Measurements from ENCODE around the gene RNF7. TPM values are rescaled to one million over a fixed set of nuclear protein-coding genes. Genes with fewer than 3 reads are reported as not detected.
"Not testable (repeated sequence)": the region's sequence is repeated elsewhere in the genome, so short reads cannot be mapped to it uniquely, and the experiment has no call there.

RNF7 gene
- total and polyA plus RNA-seq, 8 donors: 88.1 to 107 (median 94.4) TPM

DNA sequence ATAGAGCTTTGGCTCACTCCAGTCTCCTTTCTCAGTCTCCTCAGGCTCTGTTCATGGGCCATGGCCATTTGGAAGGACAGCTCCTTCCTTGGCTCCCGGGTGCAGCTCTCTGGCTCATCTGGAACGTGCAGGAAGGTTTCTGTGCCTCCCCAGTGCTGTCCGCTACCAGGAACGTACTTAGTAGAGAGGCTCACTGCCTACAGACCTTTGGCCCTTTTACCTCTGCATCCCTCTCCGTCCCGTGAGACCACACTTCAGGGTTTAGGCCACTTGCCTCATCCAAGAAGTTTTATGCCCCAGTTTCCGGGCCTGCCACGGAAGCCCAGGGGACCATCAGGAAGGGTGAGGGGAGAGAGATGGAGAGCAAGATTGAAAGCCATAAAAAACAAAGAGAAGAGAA is 46.0 kb downstream of the RNF7 start:
- ATAC-seq (no peak), DNase-seq (no peak)
- intact Hi-C loops (cut with DNase I): no loop called here
- no peak for TF ChIP-seq CTCF (IDR thresholded peaks at IDR 0.05)
- Histone ChIP-seq H3K27me3 (no peaks in the 10 kb centered on the region), H3K27ac (no peak overlapping the region), H3K36me3 (no peaks in the 10 kb centered on the region), H3K4me3 (no peak overlapping the region), H3K9me3 (no peaks in the 10 kb centered on the region), H3K4me1 (no peaks in the 10 kb centered on the region)

GRCh38 chr3:141784531-141784930 is 46.4 kb downstream of the RNF7 start:
- no peak for TF ChIP-seq CTCF (IDR thresholded peaks at IDR 0.05)
- H3K27ac ChIP-seq: no peak overlapping the region
- H3K27me3 ChIP-seq: no peaks in the 10 kb centered on the region
- no peaks in the 10 kb centered on the region for H3K9me3 ChIP-seq
- ATAC-seq: no peak
- intact Hi-C loops (cut with DNase I): no loop called here
- DNase-seq: no peak
- no peaks in the 10 kb centered on the region for H3K4me1 ChIP-seq
- H3K36me3 ChIP-seq: no peaks in the 10 kb centered on the region
- H3K4me3 ChIP-seq: no peak overlapping the region

- TF ChIP-seq CTCF (IDR thresholded peaks at IDR 0.05): no peak
- Histone ChIP-seq H3K9me3 (no peaks in the 10 kb centered on the region), H3K27me3 (no peaks in the 10 kb centered on the region), H3K27ac (no peak overlapping the region), H3K4me3 (no peak overlapping the region), H3K36me3 (no peaks in the 10 kb centered on the region), H3K4me1 (no peaks in the 10 kb centered on the region)
- intact Hi-C loops (cut with DNase I): no loop called here
- no peak for DNase-seq
- no peak for ATAC-seq
Observed at GRCh38 chr3:141788149-141788548, 50.1 kb downstream of the RNF7 start.

DNA sequence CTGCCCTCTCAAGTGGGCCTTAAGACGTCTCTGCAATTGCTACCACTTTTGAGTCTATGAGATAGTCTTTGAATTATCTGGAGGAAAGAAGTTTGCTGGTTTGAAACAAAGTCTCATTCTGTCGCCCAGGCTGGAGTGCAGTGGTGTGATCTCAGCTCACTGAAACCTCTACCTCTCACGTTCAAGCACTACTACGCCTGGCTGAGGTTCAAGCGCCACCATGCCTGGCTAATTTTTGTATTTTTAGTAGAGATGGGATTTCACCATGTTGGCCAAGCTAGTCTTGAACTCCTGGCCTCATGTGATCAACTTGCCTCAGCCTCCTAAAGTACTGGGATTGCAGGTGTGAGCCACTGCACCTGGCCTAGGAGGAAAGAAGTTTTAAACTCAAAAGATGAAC is 50.7 kb downstream of the RNF7 start:
- ATAC-seq, H3K9me3 ChIP-seq: not testable (repeated sequence)

DNA sequence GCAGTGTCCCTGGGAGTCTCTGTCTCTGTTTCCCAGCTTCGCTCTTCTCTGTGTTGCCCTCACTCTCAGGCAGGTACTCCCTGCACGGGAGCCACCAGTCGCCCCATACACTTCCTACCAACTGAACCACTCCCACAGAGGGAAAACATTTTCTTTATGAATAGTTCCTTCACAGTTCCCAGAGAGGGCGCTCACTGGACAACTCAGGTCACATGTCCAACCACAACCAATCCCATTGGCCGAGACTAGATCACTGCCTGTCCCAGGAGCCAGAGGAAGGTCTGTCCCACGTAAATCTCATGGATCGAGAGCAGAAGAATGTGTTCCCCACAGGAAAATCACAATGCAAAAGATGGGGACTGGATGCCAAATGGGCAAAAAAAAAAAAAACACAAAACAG is 51.2 kb downstream of the RNF7 start:
- DNase-seq: no peak
- Histone ChIP-seq H3K27me3 (no peaks in the 10 kb centered on the region), H3K4me3 (no peak overlapping the region), H3K4me1 (no peaks in the 10 kb centered on the region), H3K27ac (no peak overlapping the region), H3K9me3 (no peaks in the 10 kb centered on the region), H3K36me3 (no peaks in the 10 kb centered on the region)
- intact Hi-C loops (cut with DNase I): no loop called here
- no peak for TF ChIP-seq CTCF (IDR thresholded peaks at IDR 0.05)
- no peak for ATAC-seq

More for the DNA sequence above, 50.7 kb downstream of the RNF7 start:
- intact Hi-C loops (cut with DNase I); DNase-seq; H3K36me3 ChIP-seq; H3K4me1 ChIP-seq; H3K27me3 ChIP-seq; H3K4me3 ChIP-seq; H3K27ac ChIP-seq: not testable (repeated sequence)

- Histone ChIP-seq H3K27ac (no peak overlapping the region), H3K4me1 (no peaks in the 10 kb centered on the region), H3K36me3 (no peaks in the 10 kb centered on the region), H3K27me3 (no peaks in the 10 kb centered on the region), H3K4me3 (no peak overlapping the region), H3K9me3 (no peaks in the 10 kb centered on the region)
- no peak for DNase-seq
- intact Hi-C loops (cut with DNase I): no loop called here
- TF ChIP-seq CTCF (IDR thresholded peaks at IDR 0.05): no peak
- ATAC-seq: no peak
Observed at GRCh38 chr3:141790171-141790570, 52.1 kb downstream of the RNF7 start.
